Stomach smooth muscle (tissue), 2 donors: ENCODE data around the gene MS4A18.

ENCODE experiments used
- H3K27ac ChIP-seq: one replicate; pipeline ENCODE4 v1.7.0; 2013; ENCODE audit warnings: mild to moderate bottlenecking, low read length, inconsistent platforms
- H3K27me3 ChIP-seq, 2 donors: one replicate each; pipeline ENCODE4 v1.7.0; 2013; ENCODE audit warnings: low read length in 2 of 2; ENCODE audit not compliant: insufficient read depth in 2 of 2, control insufficient read depth in 1 of 2
- H3K36me3 ChIP-seq, 2 donors: one replicate each; pipeline ENCODE4 v1.7.0; 2013; ENCODE audit warnings: low read length in 2 of 2; ENCODE audit not compliant: control insufficient read depth in 2 of 2, insufficient read depth in 2 of 2
- H3K4me1 ChIP-seq: one replicate; pipeline ENCODE4 v1.7.0; 2013; ENCODE audit warnings: low read length; ENCODE audit not compliant: control insufficient read depth, insufficient read depth
- H3K4me3 ChIP-seq, 2 donors: one replicate each; pipeline ENCODE4 v1.7.0; 2013; ENCODE audit warnings: low read length in 2 of 2
- H3K9ac ChIP-seq, 2 donors: one replicate each; pipeline ENCODE4 v1.7.0; 2013; ENCODE audit warnings: low read length in 2 of 2, mild to moderate bottlenecking in 1 of 2
- H3K9me3 ChIP-seq, 2 donors: one replicate each; pipeline ENCODE4 v1.7.0; 2013; ENCODE audit warnings: low read length in 2 of 2; ENCODE audit not compliant: control insufficient read depth in 2 of 2
- donor health status: healthy.
- donor health status: Pancreatic carcinoma.

The MS4A18 gene

DNA sequence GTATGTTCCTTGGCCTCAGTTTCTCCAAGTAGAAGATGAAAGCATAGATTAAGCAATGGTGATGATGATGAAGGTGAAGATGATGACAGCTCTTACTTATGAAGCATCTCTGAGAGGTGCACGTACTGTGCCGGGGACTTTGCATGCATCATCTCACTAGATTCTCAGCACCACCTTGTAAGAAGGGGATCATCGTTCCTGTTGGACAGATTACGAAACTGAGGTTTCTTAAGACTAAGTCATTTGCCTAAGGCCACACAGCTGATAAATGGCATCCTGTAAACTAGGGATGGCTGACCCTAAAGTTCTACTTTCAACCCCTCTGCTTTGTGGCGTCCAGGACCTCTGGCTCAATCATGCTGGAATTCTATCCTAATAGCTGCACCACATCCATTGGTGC, 40.8 kb downstream of the MS4A18 start:
- no peak overlapping the region for H3K4me3 ChIP-seq
- H3K27ac ChIP-seq = no peak overlapping the region
- H3K4me1 ChIP-seq = no peaks in the 10 kb centered on the region
- no peaks in the 10 kb centered on the region for H3K36me3 ChIP-seq
- H3K9ac ChIP-seq = no peak overlapping the region
- peaks cover 16 to 20% of the 10 kb centered on the region in 2 donors for H3K27me3 ChIP-seq
- H3K9me3 ChIP-seq = no peaks in the 10 kb centered on the region

DNA sequence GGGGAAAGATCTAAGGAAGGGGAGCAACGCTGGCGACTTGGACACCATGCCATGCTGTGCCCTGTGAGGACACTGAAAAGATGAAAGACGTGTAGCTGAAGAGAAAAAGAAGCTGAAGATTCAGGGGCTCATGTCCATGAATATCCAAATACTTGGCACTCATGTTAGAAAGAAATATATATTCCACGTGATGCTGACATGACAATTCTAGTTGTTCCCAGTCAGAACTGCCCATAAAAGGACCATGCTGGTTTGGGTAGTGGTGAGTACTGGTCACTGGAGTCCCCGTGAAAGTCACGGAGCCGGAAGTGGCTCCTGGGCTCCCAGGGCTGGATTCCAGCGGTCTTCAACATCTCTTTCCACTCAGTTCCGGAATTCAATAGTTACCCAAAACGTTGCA, 42.0 kb downstream of the MS4A18 start:
- H3K4me3 ChIP-seq = no peak overlapping the region
- H3K36me3 ChIP-seq = no peaks in the 10 kb centered on the region
- H3K4me1 ChIP-seq = no peaks in the 10 kb centered on the region
- no peaks in the 10 kb centered on the region for H3K9me3 ChIP-seq
- no peak overlapping the region for H3K27ac ChIP-seq
- no peak overlapping the region for H3K9ac ChIP-seq
- H3K27me3 ChIP-seq = peaks cover 16 to 21% of the 10 kb centered on the region in 2 donors

DNA sequence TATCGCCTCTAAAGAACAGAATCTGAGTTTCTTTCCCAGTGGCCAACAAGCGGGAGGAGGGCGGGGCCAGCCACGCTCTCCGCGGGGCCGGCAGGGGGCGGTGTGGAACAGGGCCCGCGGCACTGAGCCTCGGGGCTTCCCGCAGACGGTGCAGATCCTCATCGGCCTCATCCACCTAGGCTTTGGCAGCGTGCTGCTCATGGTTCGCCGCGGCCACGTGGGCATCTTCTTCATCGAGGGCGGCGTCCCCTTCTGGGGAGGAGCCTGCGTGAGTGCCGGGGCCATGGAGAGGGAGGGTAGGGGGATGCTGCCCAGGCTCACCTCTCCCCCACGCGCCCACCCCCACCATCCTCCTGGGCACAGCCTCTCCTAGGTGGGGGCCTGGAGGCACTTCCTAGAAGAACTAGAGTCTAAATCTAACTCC, 42.9 kb downstream of the MS4A18 start:
- H3K4me3 ChIP-seq = no peak overlapping the region
- peaks cover 16 to 21% of the 10 kb centered on the region in 2 donors for H3K27me3 ChIP-seq
- H3K4me1 ChIP-seq = no peaks in the 10 kb centered on the region
- H3K36me3 ChIP-seq = no peaks in the 10 kb centered on the region
- H3K9ac ChIP-seq = no peak overlapping the region
- no peak overlapping the region for H3K27ac ChIP-seq
- no peaks in the 10 kb centered on the region for H3K9me3 ChIP-seq

DNA sequence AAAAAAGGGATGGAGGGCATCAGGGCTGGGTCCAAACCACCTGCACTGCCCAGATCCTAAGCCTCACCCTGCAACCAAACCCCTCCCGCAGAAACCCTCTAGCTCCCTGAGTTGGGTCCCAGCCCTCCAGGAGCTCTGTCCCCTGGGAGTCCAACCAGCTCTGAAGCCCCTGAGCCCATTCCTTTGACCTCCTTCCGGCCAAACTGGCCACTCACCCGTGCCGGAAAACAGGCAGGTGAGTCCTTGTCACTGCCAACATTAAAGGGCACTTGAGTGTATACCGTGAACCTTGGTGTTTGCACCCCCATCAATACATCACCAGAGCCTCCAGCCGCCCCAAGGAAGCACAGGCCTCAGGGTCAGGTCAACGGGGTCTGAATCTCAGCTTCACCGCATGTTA, 43.7 kb downstream of the MS4A18 start:
- no peak overlapping the region for H3K27ac ChIP-seq
- no peak overlapping the region for H3K4me3 ChIP-seq
- H3K4me1 ChIP-seq = no peaks in the 10 kb centered on the region
- no peaks in the 10 kb centered on the region for H3K9me3 ChIP-seq
- H3K9ac ChIP-seq = no peak overlapping the region
- H3K27me3 ChIP-seq = peaks cover 13 to 21% of the 10 kb centered on the region in 2 donors
- H3K36me3 ChIP-seq = no peaks in the 10 kb centered on the region

GRCh38 chr11:60769273-60769672, 44.8 kb downstream of the MS4A18 start:
- Histone ChIP-seq H3K4me3 (no peak overlapping the region), H3K9ac (no peak overlapping the region), H3K27ac (no peak overlapping the region), H3K36me3 (no peaks in the 10 kb centered on the region), H3K9me3 (no peaks in the 10 kb centered on the region), H3K27me3 (peaks cover 11 to 14% of the 10 kb centered on the region in 2 donors), H3K4me1 (no peaks in the 10 kb centered on the region)

- Histone ChIP-seq H3K36me3 (no peaks in the 10 kb centered on the region), H3K4me1 (no peaks in the 10 kb centered on the region), H3K9me3 (no peaks in the 10 kb centered on the region), H3K9ac (no peak overlapping the region), H3K27me3 (peaks cover 11 to 14% of the 10 kb centered on the region in 2 donors), H3K4me3 (no peak overlapping the region), H3K27ac (no peak overlapping the region)
Observed at GRCh38 chr11:60769811-60770210, 45.3 kb downstream of the MS4A18 start.

DNA sequence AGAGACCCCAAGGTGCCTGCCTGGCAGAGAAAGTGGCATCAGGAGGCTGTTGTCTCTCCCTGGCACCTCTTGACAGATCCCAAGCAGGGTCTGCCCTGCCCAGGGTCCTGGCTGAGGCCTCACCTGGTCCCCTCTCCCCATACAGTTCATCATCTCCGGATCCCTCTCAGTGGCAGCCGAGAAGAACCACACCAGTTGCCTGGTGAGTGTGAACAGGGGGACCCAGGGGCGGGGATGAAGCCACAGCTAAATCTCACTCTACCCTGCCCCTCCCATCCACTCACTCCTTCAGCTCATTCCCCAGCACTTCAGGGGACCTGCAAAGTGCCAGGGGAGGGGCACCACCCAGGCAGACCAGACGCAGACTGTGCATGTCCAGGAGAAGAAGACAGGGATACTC, 46.6 kb downstream of the MS4A18 start:
- H3K27ac ChIP-seq = no peak overlapping the region
- no peaks in the 10 kb centered on the region for H3K36me3 ChIP-seq
- H3K4me3 ChIP-seq = no peak overlapping the region
- H3K9me3 ChIP-seq = no peaks in the 10 kb centered on the region
- H3K9ac ChIP-seq = no peak overlapping the region
- peaks cover 8% of the 10 kb centered on the region for H3K4me1 ChIP-seq
- H3K27me3 ChIP-seq = peaks cover 7 to 13% of the 10 kb centered on the region in 2 donors

DNA sequence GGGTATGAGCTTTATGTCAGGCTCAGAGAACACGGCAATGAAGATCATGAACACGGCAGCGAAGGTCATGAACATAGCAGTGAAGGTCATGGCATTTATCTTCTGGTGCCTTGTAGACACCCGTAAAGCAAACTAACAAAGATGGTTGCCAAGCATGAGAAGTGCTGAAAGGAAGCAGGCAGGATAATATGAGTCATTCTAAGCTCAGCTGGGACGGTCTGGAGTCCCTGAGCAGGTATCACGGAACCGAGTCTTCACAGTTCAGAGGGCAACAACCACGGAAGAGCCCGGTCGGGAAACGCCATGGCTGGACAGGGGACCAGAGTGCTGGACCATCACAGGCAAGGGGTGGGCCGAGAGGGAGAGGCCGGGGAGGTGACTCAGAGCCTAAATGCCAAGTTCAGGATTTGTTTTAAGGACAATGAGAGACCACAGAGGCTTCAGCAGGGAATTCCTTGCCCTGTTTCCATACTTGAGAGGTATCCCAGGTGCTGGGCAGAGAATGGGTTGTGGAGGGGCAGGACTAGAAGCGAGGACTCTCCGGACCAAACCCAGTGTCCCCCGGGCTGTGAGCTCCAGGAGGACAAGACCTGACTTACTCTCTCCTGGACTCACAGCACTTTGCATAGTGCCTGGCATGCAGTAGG, 47.5 kb downstream of the MS4A18 start:
- Histone ChIP-seq H3K9me3 (no peaks in the 10 kb centered on the region), H3K9ac (no peak overlapping the region), H3K36me3 (no peaks in the 10 kb centered on the region), H3K4me3 (no peak overlapping the region), H3K4me1 (peaks cover 8% of the 10 kb centered on the region), H3K27me3 (peaks cover 4 to 6% of the 10 kb centered on the region in 2 donors), H3K27ac (no peak overlapping the region)

- Histone ChIP-seq H3K4me1 (peaks cover 8% of the 10 kb centered on the region), H3K36me3 (no peaks in the 10 kb centered on the region), H3K27ac (no peak overlapping the region), H3K9me3 (no peaks in the 10 kb centered on the region), H3K4me3 (no peak overlapping the region), H3K27me3 (peaks cover 0 to 6% of the 10 kb centered on the region in 2 donors), H3K9ac (no peak overlapping the region)
Observed at GRCh38 chr11:60772666-60773065, 48.1 kb downstream of the MS4A18 start.

DNA sequence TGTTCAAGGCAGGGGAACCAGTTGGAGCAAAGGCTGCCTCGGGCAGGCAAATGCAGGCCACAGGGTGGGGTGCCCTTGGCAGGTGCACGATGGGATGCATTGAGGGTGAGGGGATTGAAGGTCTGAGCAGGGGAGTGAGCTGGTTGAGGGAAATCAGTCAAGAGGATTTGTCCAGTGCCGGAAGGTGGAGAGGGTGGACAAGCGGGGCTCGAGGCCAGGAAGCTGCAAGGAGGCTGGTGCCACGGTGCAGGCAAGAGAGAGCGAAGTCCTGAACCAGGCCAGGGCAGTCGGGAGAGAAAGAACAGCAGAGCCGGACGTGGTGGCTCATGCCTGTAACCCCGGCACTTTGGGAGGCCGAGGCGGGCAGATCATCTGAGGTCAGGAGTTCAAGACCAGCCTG, 50.2 kb downstream of the MS4A18 start:
- H3K9me3 ChIP-seq = no peaks in the 10 kb centered on the region
- no peaks in the 10 kb centered on the region for H3K36me3 ChIP-seq
- H3K27ac ChIP-seq = no peak overlapping the region
- no peak overlapping the region for H3K9ac ChIP-seq
- no peak overlapping the region for H3K4me3 ChIP-seq
- H3K27me3 ChIP-seq = peaks cover 0 to 4% of the 10 kb centered on the region in 2 donors
- peaks cover 8% of the 10 kb centered on the region for H3K4me1 ChIP-seq

DNA sequence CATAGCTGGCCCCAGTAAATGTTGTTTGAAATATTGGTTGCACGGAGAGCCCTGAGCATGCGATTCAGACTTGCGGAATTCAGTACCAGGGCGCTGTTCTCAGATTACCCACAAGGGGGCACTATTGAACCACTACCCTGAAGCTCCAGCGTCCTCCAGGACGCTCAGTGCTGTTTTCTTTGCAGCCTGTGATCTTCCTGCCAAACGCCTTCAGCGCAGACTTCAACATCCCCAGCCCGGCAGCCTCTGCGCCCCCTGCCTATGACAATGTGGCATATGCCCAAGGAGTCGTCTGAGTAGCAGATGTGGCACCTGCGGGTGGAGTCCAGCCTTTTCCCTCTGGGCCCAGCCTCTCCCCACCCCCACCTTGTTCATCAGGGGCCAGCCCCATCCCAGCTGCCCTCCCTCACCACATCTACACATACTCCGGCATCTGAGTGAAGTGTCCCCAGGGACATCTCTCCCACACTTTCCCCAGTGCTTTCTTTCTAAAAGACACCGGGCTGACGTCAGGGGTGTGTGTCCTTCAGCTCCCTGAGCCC, 51.0 kb downstream of the MS4A18 start:
- Histone ChIP-seq H3K4me1 (peaks cover 8% of the 10 kb centered on the region), H3K36me3 (no peaks in the 10 kb centered on the region), H3K4me3 (no peak overlapping the region), H3K9ac (no peak overlapping the region), H3K27ac (no peak overlapping the region), H3K9me3 (no peaks in the 10 kb centered on the region), H3K27me3 (peaks cover 0 to 2% of the 10 kb centered on the region in 2 donors)
